Caco-2 (cell line): Measurements from ENCODE around the gene ATP2A1. TPM values are rescaled to one million over a fixed set of nuclear protein-coding genes. Genes with fewer than 3 reads are reported as not detected.

ENCODE experiments used
- BruUV-seq: library from RNA; stranded (reverse); fragments of 400-500 nt; replicated peaks from 2 replicates; lab custom pipeline; 2021; lab: Mats Ljungman, UMichigan
- CTCF ChIA-PET: fragments of 300-600 bp; sonication (Branson Sonifier 250); formaldehyde crosslinking; loops from one replicate; lab custom pipeline; 2022; ENCODE audit warnings: antibody characterized with exemption; lab: Charles Lee
- POLR2A ChIA-PET: fragments of 300-600 bp; sonication (Branson Sonifier 250); formaldehyde crosslinking; loops from one replicate; lab custom pipeline; 2022; ENCODE audit warnings: antibody characterized with exemption; lab: Charles Lee
- DNase-seq, 2 experiments: peaks; one replicate each; pipeline versions ENCODE4 v3.0.0 to v3.0.0-alpha.2; 2020 to 2022
- H3K27me3 ChIP-seq: replicated peaks from 2 replicates; pipeline ENCODE4 v1.6.0; 2011; ENCODE audit warnings: low read length; ENCODE audit not compliant: control insufficient read depth, insufficient read depth
- H3K36me3 ChIP-seq: 2 replicates; pipeline ENCODE4 v1.5.1; 2011; ENCODE audit warnings: low read length; ENCODE audit not compliant: control insufficient read depth, insufficient read depth
- H3K4me1 ChIP-seq: fragments of 250-450 bp; sonication (Bioruptor Pico); 2 replicates; pipeline ENCODE4 v1.5.1; 2020; ENCODE audit warnings: mild to moderate bottlenecking
- H3K4me3 ChIP-seq: 2 replicates; pipeline ENCODE4 v1.5.1; 2011; ENCODE audit warnings: low read depth, mild to moderate bottlenecking, control low read depth, low read length
- H3K9me3 ChIP-seq: fragments of 250-450 bp; sonication (Bioruptor Pico); 2 replicates; pipeline ENCODE4 v1.5.1; 2020; ENCODE audit warnings: mild to moderate bottlenecking, moderate library complexity
- H3K27ac Mint-ChIP-seq: one replicate; pipeline ENCODE4 v1.8.0; 2022; ENCODE audit warnings: mixed read lengths; ENCODE audit not compliant: unreplicated experiment
- H3K27me3 Mint-ChIP-seq: one replicate; pipeline ENCODE4 v1.8.0; 2022; ENCODE audit warnings: mixed read lengths; ENCODE audit not compliant: insufficient read depth, unreplicated experiment
- H3K36me3 Mint-ChIP-seq: one replicate; pipeline ENCODE4 v1.8.0; 2022; ENCODE audit warnings: mild to moderate bottlenecking, mixed read lengths; ENCODE audit not compliant: insufficient read depth, unreplicated experiment
- H3K4me1 Mint-ChIP-seq: one replicate; pipeline ENCODE4 v1.8.0; 2022; ENCODE audit warnings: low read depth, mixed read lengths; ENCODE audit not compliant: unreplicated experiment
- H3K4me3 Mint-ChIP-seq: one replicate; pipeline ENCODE4 v1.8.0; 2022; ENCODE audit warnings: mild to moderate bottlenecking, moderate library complexity, mixed read lengths; ENCODE audit not compliant: unreplicated experiment
- H3K9me3 Mint-ChIP-seq: one replicate; pipeline ENCODE4 v1.8.0; 2022; ENCODE audit warnings: mixed read lengths; ENCODE audit not compliant: unreplicated experiment
- intact Hi-C: fragments of 100-400 bp; cut with micrococcal nuclease; formaldehyde crosslinking; loops from one replicate; pipeline ENCODE4 v1.10.0; 2022; ENCODE audit not compliant: unreplicated experiment
- total RNA-seq: library from RNA; stranded (reverse); gene quantifications from 2 replicates; pipeline ENCODE4 v1.2.3, GENCODE V29; 2022
- TF ChIP-seq, protein P1 (sequence below), 2 experiments: fragments of 200-600 bp in 1 of 2; IDR thresholded peaks; 1 replicate in 1 of 2; 2 replicates in 1 of 2; pipeline versions ENCODE4 v1.5.1 to v1.8.0; 2011 to 2022; ENCODE audit warnings: antibody characterized with exemption in 1 of 2, control low read depth in 1 of 2, inconsistent platforms in 1 of 2, low read depth in 1 of 2, low read length in 1 of 2, mild to moderate bottlenecking in 1 of 2, moderate library complexity in 1 of 2; ENCODE audit not compliant: insufficient read depth in 1 of 2, severe bottlenecking in 1 of 2, unreplicated experiment in 1 of 2

The ATP2A1 gene
- total RNA-seq, 1 experiment from 2014 or later, result 2.3 TPM

DNA sequence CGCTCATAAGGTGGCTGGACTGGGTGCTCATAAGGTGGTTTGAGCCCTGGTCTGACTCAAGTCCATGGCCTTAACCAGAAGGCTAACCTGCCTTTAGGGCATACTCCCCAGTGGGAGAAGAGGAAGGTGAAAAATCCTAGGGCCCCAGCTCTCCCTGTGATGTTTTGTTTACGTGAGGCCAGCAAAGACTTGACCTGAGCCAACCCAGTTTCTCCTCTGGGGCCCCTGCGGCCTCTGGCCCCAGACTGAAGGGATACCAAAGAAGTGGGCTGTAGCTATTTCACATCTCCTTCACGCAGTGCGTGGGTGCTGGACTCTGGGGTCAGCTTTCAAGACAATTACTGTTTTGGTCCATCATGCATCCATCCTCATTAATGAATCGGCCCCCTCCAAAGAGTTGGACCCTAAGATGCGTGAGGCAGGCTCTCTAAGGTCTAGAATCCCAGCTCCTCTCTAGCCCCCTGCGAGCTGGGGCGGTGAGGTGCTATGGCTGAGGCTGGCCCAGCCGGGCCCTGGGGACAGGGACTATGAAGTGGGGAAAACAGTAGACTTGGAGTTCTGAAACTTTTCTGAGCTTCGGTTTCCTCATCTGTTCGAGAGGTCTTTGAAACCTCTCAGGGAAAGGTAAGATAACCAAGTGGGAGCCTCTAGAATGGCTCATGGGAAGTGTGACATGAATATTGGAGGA, 13.1 kb upstream of the ATP2A1 start:
- H3K27me3 ChIP-seq, result no peaks in the 10 kb centered on the region
- CTCF ChIA-PET, result no interaction called here
- Mint-ChIP-seq H3K9me3 (no peaks in the 10 kb centered on the region), H3K27me3 (no peaks in the 10 kb centered on the region), H3K4me3 (peak overlapping the region; percentile 94), H3K27ac (no peak overlapping the region), H3K36me3 (peaks cover 50% of the 10 kb centered on the region), H3K4me1 (peaks cover 13% of the 10 kb centered on the region)
- POLR2A ChIA-PET, result no interaction called here
- BruUV-seq, result TSS peak; percentile 57
- H3K9me3 ChIP-seq, result no peaks in the 10 kb centered on the region
- H3K36me3 ChIP-seq, result no peaks in the 10 kb centered on the region; the same call in 1 of the 2 replicates
- H3K4me1 ChIP-seq, result peaks cover 12% of the 10 kb centered on the region
- peak overlapping the region; percentile 48 for H3K4me3 ChIP-seq
- intact Hi-C loops, result no loop called here
- TF ChIP-seq, protein P1, sequence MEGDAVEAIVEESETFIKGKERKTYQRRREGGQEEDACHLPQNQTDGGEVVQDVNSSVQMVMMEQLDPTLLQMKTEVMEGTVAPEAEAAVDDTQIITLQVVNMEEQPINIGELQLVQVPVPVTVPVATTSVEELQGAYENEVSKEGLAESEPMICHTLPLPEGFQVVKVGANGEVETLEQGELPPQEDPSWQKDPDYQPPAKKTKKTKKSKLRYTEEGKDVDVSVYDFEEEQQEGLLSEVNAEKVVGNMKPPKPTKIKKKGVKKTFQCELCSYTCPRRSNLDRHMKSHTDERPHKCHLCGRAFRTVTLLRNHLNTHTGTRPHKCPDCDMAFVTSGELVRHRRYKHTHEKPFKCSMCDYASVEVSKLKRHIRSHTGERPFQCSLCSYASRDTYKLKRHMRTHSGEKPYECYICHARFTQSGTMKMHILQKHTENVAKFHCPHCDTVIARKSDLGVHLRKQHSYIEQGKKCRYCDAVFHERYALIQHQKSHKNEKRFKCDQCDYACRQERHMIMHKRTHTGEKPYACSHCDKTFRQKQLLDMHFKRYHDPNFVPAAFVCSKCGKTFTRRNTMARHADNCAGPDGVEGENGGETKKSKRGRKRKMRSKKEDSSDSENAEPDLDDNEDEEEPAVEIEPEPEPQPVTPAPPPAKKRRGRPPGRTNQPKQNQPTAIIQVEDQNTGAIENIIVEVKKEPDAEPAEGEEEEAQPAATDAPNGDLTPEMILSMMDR (IDR thresholded peaks at IDR 0.05; ENCODE audit: insufficient read depth in 1 of 2, low read depth in 1 of 2, low read length in 1 of 2, severe bottlenecking in 1 of 2, unreplicated experiment in 1 of 2), result no peak
- DNase-seq, result no peak

DNA sequence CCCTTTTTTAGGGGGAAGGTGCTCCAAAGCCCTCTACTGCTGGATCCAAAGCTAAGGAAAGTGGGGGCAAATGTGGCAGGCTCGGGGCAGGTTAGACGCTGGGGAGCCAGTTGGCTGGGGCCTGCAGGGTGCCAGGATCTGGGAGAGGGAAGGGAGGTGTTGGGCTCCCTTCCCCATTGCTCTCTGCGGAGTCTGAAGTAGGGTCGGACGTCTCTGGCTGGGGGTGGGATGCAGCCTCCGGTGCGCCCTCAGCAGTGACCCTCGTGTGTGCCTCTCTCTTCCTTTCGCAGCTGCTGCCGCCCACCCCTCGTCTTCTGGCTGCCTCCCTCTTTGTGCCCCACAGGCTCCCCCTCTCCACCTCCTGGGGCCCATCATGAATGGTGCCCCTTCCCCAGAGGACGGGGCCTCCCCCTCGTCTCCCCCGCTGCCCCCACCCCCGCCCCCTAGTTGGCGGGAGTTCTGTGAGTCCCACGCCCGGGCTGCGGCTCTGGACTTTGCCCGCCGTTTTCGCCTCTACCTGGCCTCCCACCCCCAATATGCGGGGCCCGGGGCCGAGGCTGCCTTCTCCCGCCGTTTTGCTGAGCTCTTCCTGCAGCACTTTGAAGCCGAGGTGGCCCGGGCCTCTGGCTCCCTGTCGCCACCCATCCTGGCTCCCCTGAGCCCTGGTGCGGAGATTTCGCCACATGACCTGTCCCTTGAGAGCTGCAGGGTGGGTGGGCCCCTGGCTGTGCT, 12.4 kb upstream of the ATP2A1 start:
- ChIA-PET POLR2A (no interaction called here), CTCF (no interaction called here)
- intact Hi-C loops, result no loop called here
- Histone ChIP-seq H3K27me3 (no peaks in the 10 kb centered on the region), H3K36me3 (no peaks in the 10 kb centered on the region; the same call in 1 of the 2 replicates), H3K4me1 (peaks cover 12% of the 10 kb centered on the region), H3K4me3 (no peak overlapping the region), H3K9me3 (no peaks in the 10 kb centered on the region)
- no peak for DNase-seq
- no peaks in the 10 kb centered on the region for H3K27me3 Mint-ChIP-seq
- TF ChIP-seq, protein P1 (IDR thresholded peaks at IDR 0.05; ENCODE audit: insufficient read depth in 1 of 2, low read depth in 1 of 2, low read length in 1 of 2, severe bottlenecking in 1 of 2, unreplicated experiment in 1 of 2), result no peak
- H3K9me3 Mint-ChIP-seq, result no peaks in the 10 kb centered on the region
- no peak overlapping the region for H3K4me3 Mint-ChIP-seq
- peaks cover 13% of the 10 kb centered on the region for H3K4me1 Mint-ChIP-seq
- peaks cover 55% of the 10 kb centered on the region for H3K36me3 Mint-ChIP-seq
- H3K27ac Mint-ChIP-seq, result no peak overlapping the region
- BruUV-seq, result no TSS peak

DNA sequence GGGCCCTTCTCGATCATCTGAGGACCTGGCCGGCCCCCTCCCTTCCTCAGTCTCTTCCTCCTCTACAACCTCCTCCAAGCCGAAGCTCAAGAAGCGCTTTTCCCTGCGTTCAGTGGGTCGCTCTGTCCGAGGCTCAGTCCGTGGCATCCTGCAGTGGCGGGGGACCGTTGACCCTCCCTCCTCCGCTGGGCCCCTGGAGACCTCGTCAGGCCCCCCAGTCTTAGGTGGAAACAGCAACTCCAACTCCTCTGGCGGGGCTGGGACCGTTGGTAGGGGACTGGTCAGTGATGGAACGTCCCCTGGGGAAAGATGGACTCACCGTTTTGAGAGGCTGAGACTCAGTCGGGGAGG, 11.9 kb upstream of the ATP2A1 start:
- no peaks in the 10 kb centered on the region for H3K9me3 ChIP-seq
- no peaks in the 10 kb centered on the region for H3K27me3 ChIP-seq
- H3K36me3 ChIP-seq, result no peaks in the 10 kb centered on the region; the same call in 1 of the 2 replicates
- no peaks in the 10 kb centered on the region for H3K27me3 Mint-ChIP-seq
- ChIA-PET POLR2A (no interaction called here), CTCF (no interaction called here)
- H3K4me3 ChIP-seq, result no peak overlapping the region
- peaks cover 13% of the 10 kb centered on the region for H3K4me1 Mint-ChIP-seq
- H3K27ac Mint-ChIP-seq, result no peak overlapping the region
- no peak for DNase-seq
- peaks cover 12% of the 10 kb centered on the region for H3K4me1 ChIP-seq
- BruUV-seq, result no TSS peak
- TF ChIP-seq, protein P1 (IDR thresholded peaks at IDR 0.05; ENCODE audit: insufficient read depth in 1 of 2, low read depth in 1 of 2, low read length in 1 of 2, severe bottlenecking in 1 of 2, unreplicated experiment in 1 of 2), result no peak
- no peak overlapping the region for H3K4me3 Mint-ChIP-seq
- intact Hi-C loops, result no loop called here
- no peaks in the 10 kb centered on the region for H3K9me3 Mint-ChIP-seq
- peaks cover 55% of the 10 kb centered on the region for H3K36me3 Mint-ChIP-seq
